ENCODE measurements around the gene CCDC192. TPM values are rescaled to one million over a fixed set of nuclear protein-coding genes. Genes with fewer than 3 reads are reported as not detected.

CCDC192 gene
- total and polyA plus RNA-seq, 2 donors: 0.09 to 0.11 TPM

DNA sequence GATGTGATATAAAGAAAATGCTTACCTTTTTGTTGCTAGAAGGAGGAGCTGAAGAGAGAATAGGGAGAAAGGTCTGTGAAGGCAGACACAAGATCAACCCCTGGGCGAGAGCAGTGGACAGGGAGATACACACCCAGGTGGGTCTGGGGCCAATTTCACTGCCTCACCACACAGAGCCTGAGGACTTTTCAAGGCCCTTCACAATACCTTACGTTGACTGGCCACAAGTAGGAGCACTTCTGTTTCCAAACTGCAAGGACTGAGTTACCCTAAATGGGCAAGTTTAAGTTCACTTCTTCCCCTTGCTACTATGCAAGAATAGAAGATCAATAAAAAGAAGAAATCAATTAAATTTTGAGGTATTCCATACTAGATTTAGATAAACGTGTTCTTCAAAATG, 205.9 kb downstream of the CCDC192 start:
- 67% methylated on average over 3 of the region's 3 CpGs for WGBS
- no peaks in the 10 kb centered on the region for H3K4me1 ChIP-seq (ENCODE audit: control insufficient read depth in 2 of 2, insufficient read depth in 2 of 2, low read length in 2 of 2)
- no peak overlapping the region for H3K4me3 ChIP-seq (ENCODE audit: low read length in 2 of 2)
- DNase-seq (ENCODE audit: low read depth in 6 of 9, low spot score in 9 of 9): peak in 3 of 9 donors; percentile 8 to 34 (median 21)
- H3K9me3 ChIP-seq (ENCODE audit: control insufficient read depth in 2 of 2, insufficient read depth in 1 of 2, low read length in 1 of 2): no peaks in the 10 kb centered on the region
- no peak overlapping the region for H3K27ac ChIP-seq (ENCODE audit: low read depth in 1 of 2, low read length in 1 of 2)
- H3K36me3 ChIP-seq (ENCODE audit: control insufficient read depth in 2 of 2, insufficient read depth in 2 of 2, low read length in 1 of 2): no peaks in the 10 kb centered on the region
- H3K27me3 ChIP-seq (ENCODE audit: control insufficient read depth in 2 of 2, insufficient read depth in 1 of 2, low read length in 1 of 2): no peaks in the 10 kb centered on the region

DNA sequence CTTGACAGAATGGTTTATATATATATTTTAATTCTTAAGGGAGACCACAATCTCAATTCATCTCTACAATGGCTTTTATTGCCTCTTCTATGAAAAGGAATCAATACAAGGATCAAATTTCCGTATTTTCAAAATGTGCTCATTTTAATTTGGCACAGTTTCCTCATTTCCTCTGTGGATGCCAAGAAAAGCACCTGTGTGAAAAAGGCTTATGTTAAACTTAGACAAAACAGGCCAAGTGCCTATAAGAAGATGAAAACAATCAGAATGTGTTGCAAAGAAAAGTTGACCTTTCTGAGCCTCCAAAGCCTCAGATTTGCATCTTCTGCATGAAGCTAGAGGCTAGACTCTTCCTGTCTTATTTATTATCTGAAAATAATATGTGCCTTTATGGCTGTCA, 206.6 kb downstream of the CCDC192 start:
- Histone ChIP-seq H3K9me3 (ENCODE audit: control insufficient read depth in 2 of 2, insufficient read depth in 1 of 2, low read length in 1 of 2) (no peaks in the 10 kb centered on the region), H3K4me1 (ENCODE audit: control insufficient read depth in 2 of 2, insufficient read depth in 2 of 2, low read length in 2 of 2) (no peaks in the 10 kb centered on the region), H3K27me3 (ENCODE audit: control insufficient read depth in 2 of 2, insufficient read depth in 1 of 2, low read length in 1 of 2) (no peaks in the 10 kb centered on the region), H3K4me3 (ENCODE audit: low read length in 2 of 2) (no peak overlapping the region), H3K27ac (ENCODE audit: low read depth in 1 of 2, low read length in 1 of 2) (no peak overlapping the region), H3K36me3 (ENCODE audit: control insufficient read depth in 2 of 2, insufficient read depth in 2 of 2, low read length in 1 of 2) (no peaks in the 10 kb centered on the region)
- DNase-seq (ENCODE audit: low read depth in 6 of 9, low spot score in 9 of 9): no peak
- 79% methylated on average over 1 of the region's 1 CpG for WGBS

- no peaks in the 10 kb centered on the region for H3K9me3 ChIP-seq (ENCODE audit: control insufficient read depth in 2 of 2, insufficient read depth in 1 of 2, low read length in 1 of 2)
- 98% methylated on average over 2 of the region's 2 CpGs for WGBS
- no peak for DNase-seq (ENCODE audit: low read depth in 6 of 9, low spot score in 9 of 9)
- H3K27ac ChIP-seq (ENCODE audit: low read depth in 1 of 2, low read length in 1 of 2): no peak overlapping the region
- no peaks in the 10 kb centered on the region for H3K4me1 ChIP-seq (ENCODE audit: control insufficient read depth in 2 of 2, insufficient read depth in 2 of 2, low read length in 2 of 2)
- no peaks in the 10 kb centered on the region for H3K27me3 ChIP-seq (ENCODE audit: control insufficient read depth in 2 of 2, insufficient read depth in 1 of 2, low read length in 1 of 2)
- H3K36me3 ChIP-seq (ENCODE audit: control insufficient read depth in 2 of 2, insufficient read depth in 2 of 2, low read length in 1 of 2): no peaks in the 10 kb centered on the region
- H3K4me3 ChIP-seq (ENCODE audit: low read length in 2 of 2): no peak overlapping the region
These were observed 207.2 kb downstream of the CCDC192 start for GRCh38 chr5:127910307-127910956.

- H3K4me1 ChIP-seq (ENCODE audit: control insufficient read depth in 2 of 2, insufficient read depth in 2 of 2, low read length in 2 of 2): no peaks in the 10 kb centered on the region
- no peak overlapping the region for H3K27ac ChIP-seq (ENCODE audit: low read depth in 1 of 2, low read length in 1 of 2)
- no peaks in the 10 kb centered on the region for H3K27me3 ChIP-seq (ENCODE audit: control insufficient read depth in 2 of 2, insufficient read depth in 1 of 2, low read length in 1 of 2)
- H3K4me3 ChIP-seq (ENCODE audit: low read length in 2 of 2): no peak overlapping the region
- 97% methylated on average over 2 of the region's 2 CpGs for WGBS
- H3K9me3 ChIP-seq (ENCODE audit: control insufficient read depth in 2 of 2, insufficient read depth in 1 of 2, low read length in 1 of 2): no peaks in the 10 kb centered on the region
- DNase-seq (ENCODE audit: low read depth in 6 of 9, low spot score in 9 of 9): no peak
- H3K36me3 ChIP-seq (ENCODE audit: control insufficient read depth in 2 of 2, insufficient read depth in 2 of 2, low read length in 1 of 2): no peaks in the 10 kb centered on the region
These were observed 208.4 kb downstream of the CCDC192 start for GRCh38 chr5:127911619-127912018.

- no peak overlapping the region for H3K27ac ChIP-seq (ENCODE audit: low read depth in 1 of 2, low read length in 1 of 2)
- no peak overlapping the region for H3K4me3 ChIP-seq (ENCODE audit: low read length in 2 of 2)
- DNase-seq (ENCODE audit: low read depth in 6 of 9, low spot score in 9 of 9): no peak
- H3K27me3 ChIP-seq (ENCODE audit: control insufficient read depth in 2 of 2, insufficient read depth in 1 of 2, low read length in 1 of 2): no peaks in the 10 kb centered on the region
- WGBS: 96% methylated on average over 3 of the region's 3 CpGs
- H3K4me1 ChIP-seq (ENCODE audit: control insufficient read depth in 2 of 2, insufficient read depth in 2 of 2, low read length in 2 of 2): no peaks in the 10 kb centered on the region
- H3K36me3 ChIP-seq (ENCODE audit: control insufficient read depth in 2 of 2, insufficient read depth in 2 of 2, low read length in 1 of 2): no peaks in the 10 kb centered on the region
- no peaks in the 10 kb centered on the region for H3K9me3 ChIP-seq (ENCODE audit: control insufficient read depth in 2 of 2, insufficient read depth in 1 of 2, low read length in 1 of 2)
These were observed 209.2 kb downstream of the CCDC192 start for GRCh38 chr5:127912411-127912810.

DNA sequence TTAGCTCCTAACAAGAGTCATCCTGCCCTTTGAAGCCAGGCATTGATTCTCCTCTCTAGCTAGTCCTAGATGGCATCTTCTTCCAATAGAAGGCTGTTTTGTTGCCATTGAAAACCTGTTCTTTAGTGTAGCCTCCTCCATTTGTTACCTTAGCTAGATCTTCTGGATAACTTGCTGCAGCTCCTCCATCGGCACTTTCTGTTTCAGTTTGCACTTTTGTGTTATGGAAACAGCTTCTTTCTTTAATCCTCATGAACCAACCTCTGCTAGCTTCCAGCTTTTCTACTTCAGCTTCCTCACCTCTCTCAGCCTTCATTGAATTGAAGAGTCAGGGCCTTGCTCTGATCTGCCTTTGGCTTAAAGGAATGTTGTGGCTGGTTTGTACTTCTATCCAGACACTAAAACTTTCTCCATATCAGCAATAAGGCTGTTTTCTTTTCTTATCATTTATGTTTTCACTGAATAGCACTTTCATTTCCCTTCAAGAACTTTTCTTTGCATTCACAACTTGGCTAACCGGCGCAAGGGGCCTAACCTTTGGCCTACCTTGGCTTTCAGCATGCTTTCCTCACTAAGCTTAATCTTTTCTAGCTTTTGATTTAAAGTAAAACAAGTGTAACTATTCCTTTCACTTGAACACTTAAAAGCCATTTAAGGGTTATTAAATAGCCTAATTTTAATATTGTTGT, 213.8 kb downstream of the CCDC192 start:
- no peak overlapping the region for H3K27ac ChIP-seq (ENCODE audit: low read depth in 1 of 2, low read length in 1 of 2)

GRCh38 chr5:127919006-127919796, 216.0 kb downstream of the CCDC192 start:
- no peaks in the 10 kb centered on the region for H3K4me1 ChIP-seq (ENCODE audit: control insufficient read depth in 2 of 2, insufficient read depth in 2 of 2, low read length in 2 of 2)
- H3K4me3 ChIP-seq (ENCODE audit: low read length in 2 of 2): no peak overlapping the region
- no peaks in the 10 kb centered on the region for H3K27me3 ChIP-seq (ENCODE audit: control insufficient read depth in 2 of 2, insufficient read depth in 1 of 2, low read length in 1 of 2)
- no peaks in the 10 kb centered on the region for H3K36me3 ChIP-seq (ENCODE audit: control insufficient read depth in 2 of 2, insufficient read depth in 2 of 2, low read length in 1 of 2)
- H3K9me3 ChIP-seq (ENCODE audit: control insufficient read depth in 2 of 2, insufficient read depth in 1 of 2, low read length in 1 of 2): no peaks in the 10 kb centered on the region
- DNase-seq (ENCODE audit: low read depth in 6 of 9, low spot score in 9 of 9): no peak
- WGBS: 89% methylated on average over 5 of the region's 5 CpGs
- no peak overlapping the region for H3K27ac ChIP-seq (ENCODE audit: low read depth in 1 of 2, low read length in 1 of 2)

More for the DNA sequence above, 213.8 kb downstream of the CCDC192 start:
- Histone ChIP-seq H3K36me3 (ENCODE audit: control insufficient read depth in 2 of 2, insufficient read depth in 2 of 2, low read length in 1 of 2) (no peaks in the 10 kb centered on the region), H3K4me3 (ENCODE audit: low read length in 2 of 2) (no peak overlapping the region), H3K27me3 (ENCODE audit: control insufficient read depth in 2 of 2, insufficient read depth in 1 of 2, low read length in 1 of 2) (no peaks in the 10 kb centered on the region), H3K9me3 (ENCODE audit: control insufficient read depth in 2 of 2, insufficient read depth in 1 of 2, low read length in 1 of 2) (no peaks in the 10 kb centered on the region), H3K4me1 (ENCODE audit: control insufficient read depth in 2 of 2, insufficient read depth in 2 of 2, low read length in 2 of 2) (no peaks in the 10 kb centered on the region)
- 68% methylated on average over 3 of the region's 3 CpGs for WGBS
- no peak for DNase-seq (ENCODE audit: low read depth in 6 of 9, low spot score in 9 of 9)

GRCh38 chr5:127919818-127920217, 216.6 kb downstream of the CCDC192 start:
- Histone ChIP-seq H3K9me3 (ENCODE audit: control insufficient read depth in 2 of 2, insufficient read depth in 1 of 2, low read length in 1 of 2) (no peaks in the 10 kb centered on the region), H3K4me3 (ENCODE audit: low read length in 2 of 2) (no peak overlapping the region)

DNA sequence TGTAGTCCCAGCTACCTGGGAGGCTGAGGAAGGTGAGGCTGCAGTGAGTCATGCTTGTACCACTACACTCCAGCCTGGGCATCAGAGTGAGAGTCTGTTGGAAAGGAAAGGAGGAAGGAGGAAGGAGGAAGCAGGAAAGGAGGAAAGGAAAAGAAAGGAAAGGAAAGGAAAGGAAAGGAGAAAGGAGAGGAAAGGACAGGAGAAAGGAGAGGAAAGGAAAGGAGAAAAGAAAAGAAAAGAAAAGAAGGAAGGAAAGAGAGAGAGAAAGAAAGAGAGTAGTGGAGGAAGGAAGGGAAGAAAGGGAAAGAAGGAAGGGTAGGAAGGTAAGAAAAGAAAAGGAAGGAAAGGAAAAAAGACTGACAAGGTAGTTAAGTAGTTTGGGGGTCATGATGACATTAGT, 217.7 kb downstream of the CCDC192 start:
- no peak overlapping the region for H3K4me3 ChIP-seq (ENCODE audit: low read length in 2 of 2)
- no peaks in the 10 kb centered on the region for H3K9me3 ChIP-seq (ENCODE audit: control insufficient read depth in 2 of 2, insufficient read depth in 1 of 2, low read length in 1 of 2)
- H3K4me1 ChIP-seq (ENCODE audit: control insufficient read depth in 2 of 2, insufficient read depth in 2 of 2, low read length in 2 of 2): no peaks in the 10 kb centered on the region
- no peak overlapping the region for H3K27ac ChIP-seq (ENCODE audit: low read depth in 1 of 2, low read length in 1 of 2)
- DNase-seq (ENCODE audit: low read depth in 6 of 9, low spot score in 9 of 9): no peak
- no peaks in the 10 kb centered on the region for H3K27me3 ChIP-seq (ENCODE audit: control insufficient read depth in 2 of 2, insufficient read depth in 1 of 2, low read length in 1 of 2)
- no peaks in the 10 kb centered on the region for H3K36me3 ChIP-seq (ENCODE audit: control insufficient read depth in 2 of 2, insufficient read depth in 2 of 2, low read length in 1 of 2)

More at GRCh38 chr5:127919818-127920217, 216.6 kb downstream of the CCDC192 start:
- H3K27me3 ChIP-seq (ENCODE audit: control insufficient read depth in 2 of 2, insufficient read depth in 1 of 2, low read length in 1 of 2): no peaks in the 10 kb centered on the region
- no peak overlapping the region for H3K27ac ChIP-seq (ENCODE audit: low read depth in 1 of 2, low read length in 1 of 2)
- H3K36me3 ChIP-seq (ENCODE audit: control insufficient read depth in 2 of 2, insufficient read depth in 2 of 2, low read length in 1 of 2): no peaks in the 10 kb centered on the region
- no peaks in the 10 kb centered on the region for H3K4me1 ChIP-seq (ENCODE audit: control insufficient read depth in 2 of 2, insufficient read depth in 2 of 2, low read length in 2 of 2)
- DNase-seq (ENCODE audit: low read depth in 6 of 9, low spot score in 9 of 9): no peak
